Hematopoietic multipotent progenitor cell treated with erythropoietin and hydrocortisone succinate and interleukin-3 and kit ligand, for 8 days (in vitro differentiated cells): Measurements from ENCODE around the gene CYFIP1.

Experiments used
- DNase-seq: peaks from one replicate; pipeline ENCODE4 v3.0.0-alpha.2; 2015

CYFIP1 gene

DNA sequence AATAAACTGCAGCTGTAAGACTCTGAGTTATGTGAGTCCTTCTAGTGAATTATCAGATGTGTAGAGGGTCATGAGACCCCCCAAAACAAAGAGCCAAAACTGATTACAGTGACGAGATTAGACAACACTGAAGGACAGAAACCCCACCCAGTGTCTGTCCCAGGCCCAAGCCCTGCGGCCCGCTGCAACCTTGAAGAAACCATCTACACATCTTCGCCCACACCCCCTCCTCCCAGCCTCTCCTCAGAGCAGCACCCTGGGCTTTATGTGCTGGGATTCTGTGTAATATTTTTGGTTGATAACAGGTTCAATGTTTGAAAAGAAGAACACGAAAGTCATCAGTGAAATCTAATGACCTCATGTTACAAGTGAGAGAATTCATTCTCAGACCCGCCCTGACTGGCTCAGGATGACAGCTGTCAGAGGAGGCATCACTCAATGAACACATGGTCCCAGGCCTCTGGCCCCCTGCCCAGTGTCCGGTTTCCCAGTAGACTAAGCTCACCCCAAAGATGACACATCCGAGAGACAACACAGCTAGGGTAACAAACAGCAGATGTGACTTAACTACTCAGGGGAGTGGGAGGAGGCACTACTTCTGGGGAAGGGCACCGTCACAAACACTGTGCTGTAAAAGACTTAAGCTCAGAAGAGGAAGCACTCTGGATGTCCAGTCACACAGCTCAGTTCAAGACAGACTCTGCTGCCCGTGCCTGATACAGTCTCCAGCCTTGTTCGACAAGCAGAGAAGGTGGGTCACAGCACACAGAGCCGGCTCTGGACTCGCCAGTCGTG is 92.8 kb downstream of the CYFIP1 start:
- no peak for DNase-seq

- DNase-seq: no peak
Measured at GRCh38 chr15:22885120-22885519, 95.0 kb downstream of the CYFIP1 start.

- DNase-seq: no peak
Measured at GRCh38 chr15:22884344-22884743, 95.8 kb downstream of the CYFIP1 start.

DNA sequence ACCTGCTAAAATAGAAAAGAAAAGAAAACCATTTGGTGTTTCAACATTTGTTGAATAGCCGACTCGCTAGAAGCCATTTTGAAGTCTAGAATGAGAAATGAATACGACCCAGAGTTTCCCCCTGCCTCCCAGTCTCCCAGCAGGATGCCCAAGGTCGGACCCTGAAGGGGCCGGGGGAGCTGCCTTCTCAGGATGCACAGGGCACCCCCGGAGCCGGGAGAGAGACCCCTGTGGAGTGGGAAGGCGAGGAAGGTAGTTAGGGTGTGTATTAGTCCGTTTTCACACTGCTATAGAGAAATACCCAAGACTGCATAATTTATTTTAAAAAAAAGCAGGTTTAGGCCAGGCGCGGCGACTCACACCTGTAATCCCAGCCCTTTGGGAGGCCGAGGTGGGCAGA is 97.0 kb downstream of the CYFIP1 start:
- no peak for DNase-seq

DNA sequence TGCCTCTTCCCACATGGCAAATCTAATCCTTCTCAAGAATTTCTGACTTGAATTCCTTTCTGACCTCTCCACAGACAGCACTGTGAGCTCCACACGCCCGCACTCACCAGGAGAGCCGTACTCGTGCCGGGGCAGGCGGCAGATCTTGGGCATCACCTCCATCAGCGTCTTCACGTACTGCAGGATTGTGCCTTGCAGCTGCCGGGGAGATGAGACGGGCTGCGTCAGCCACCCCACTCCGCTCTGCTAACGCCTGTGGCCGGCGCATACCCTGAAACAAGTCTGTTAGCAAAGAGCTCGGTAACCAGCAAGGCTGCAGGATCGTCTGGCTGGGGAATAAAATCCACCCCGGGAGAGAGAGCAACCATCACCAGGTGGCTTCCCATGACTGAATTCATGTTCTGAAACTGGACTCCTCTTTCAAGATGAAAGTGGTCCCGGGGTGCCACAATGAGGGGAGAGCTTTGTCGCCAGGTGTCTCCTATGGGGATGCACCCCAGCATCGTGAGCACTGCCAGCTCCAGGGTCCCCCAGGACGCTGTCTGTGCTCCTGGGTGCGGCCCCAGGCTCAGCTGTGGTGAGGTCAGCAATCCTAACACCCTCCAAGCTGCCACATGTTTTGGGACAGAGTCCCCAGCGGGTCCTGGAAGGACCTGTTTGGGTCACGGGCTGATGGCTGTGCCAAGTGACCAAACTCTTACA is 98.3 kb downstream of the CYFIP1 start:
- no peak for DNase-seq

- no peak for DNase-seq
Measured at GRCh38 chr15:22880981-22881738, 99.0 kb downstream of the CYFIP1 start.

- DNase-seq: no peak
Measured at GRCh38 chr15:22880068-22880980, 99.8 kb downstream of the CYFIP1 start.

DNA sequence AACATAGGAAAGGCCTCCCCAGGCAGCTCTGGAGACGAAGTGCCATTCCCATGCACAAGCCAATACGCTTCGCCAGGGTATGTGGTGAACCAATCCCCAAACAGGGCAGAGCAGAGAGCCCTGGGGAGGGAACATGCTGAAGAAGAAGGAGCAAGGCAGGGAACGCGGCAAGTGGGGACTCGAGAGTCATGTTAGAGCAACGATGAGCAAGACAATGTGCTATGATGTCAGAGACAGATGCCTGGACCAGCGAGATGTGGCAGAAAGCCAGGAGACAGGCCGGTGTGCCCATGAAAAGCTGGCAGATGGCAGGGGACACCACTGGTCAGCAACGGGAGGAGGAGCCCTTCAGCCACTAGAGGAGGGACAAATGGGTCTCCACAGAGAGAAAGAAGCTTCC is 102.1 kb downstream of the CYFIP1 start:
- no peak for DNase-seq

GRCh38 chr15:22877607-22878006 is 102.6 kb downstream of the CYFIP1 start:
- DNase-seq: no peak

DNA sequence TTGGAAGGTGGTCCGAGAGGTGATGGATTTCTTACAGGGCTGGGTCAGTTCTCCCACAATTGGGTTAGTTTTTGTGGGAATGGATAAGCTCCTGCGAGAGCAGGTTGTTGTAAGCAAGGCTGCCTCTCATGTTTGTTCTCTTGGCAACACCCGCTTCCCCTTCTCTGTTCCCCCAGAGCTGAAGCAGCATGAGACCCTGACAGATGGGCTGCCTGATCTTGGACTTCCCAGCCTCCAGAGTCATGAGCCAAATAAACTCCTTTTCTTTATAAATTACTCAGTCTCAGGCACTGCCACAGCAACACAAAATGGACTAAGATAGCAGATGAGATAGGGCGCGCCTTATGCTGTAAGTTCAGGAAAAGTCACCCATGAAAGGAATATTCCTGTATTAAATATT is 103.1 kb downstream of the CYFIP1 start:
- no peak for DNase-seq

GRCh38 chr15:22874966-22875365 is 105.2 kb downstream of the CYFIP1 start:
- DNase-seq: no peak

- DNase-seq: no peak
Measured at GRCh38 chr15:22874256-22874655, 105.9 kb downstream of the CYFIP1 start.

- DNase-seq: no peak
Measured at GRCh38 chr15:22873841-22874240, 106.3 kb downstream of the CYFIP1 start.

DNA sequence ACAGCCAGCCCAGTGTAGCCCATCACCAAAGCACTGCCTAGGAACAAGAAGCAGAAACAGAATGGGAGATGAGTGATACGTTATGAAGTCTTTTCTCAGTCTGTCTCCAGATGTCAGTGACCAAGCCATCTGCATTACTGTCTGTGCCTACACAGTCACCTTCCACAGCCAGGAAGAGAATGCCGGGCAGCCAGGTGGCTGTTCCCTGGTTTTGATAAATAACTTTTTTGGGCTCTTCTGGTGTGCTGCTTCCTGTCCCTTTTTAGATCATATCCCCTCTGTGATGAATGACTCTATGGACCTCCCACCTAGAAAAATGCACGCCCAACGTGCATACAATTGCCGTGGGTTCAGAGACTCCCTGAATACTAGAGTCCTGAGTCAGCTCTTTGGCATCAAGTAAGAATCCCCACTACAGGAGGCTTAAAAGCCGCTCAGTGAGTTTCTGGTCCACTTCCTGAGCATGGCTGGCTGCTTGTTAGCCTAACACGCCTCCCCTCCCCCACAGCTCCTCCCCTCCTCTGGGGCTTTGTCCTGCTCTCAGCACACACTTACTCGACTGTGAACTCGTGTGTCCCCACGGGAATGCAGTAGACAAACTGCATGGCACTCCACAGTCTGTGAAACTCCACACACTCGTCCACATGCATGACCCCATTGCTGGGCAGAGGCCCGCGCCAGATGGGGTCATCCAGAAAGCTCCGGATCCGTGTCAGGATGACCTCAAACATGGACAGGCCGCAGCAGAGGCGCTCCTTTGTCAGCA is 107.0 kb downstream of the CYFIP1 start:
- DNase-seq: no peak

GRCh38 chr15:22871481-22872086 is 108.6 kb downstream of the CYFIP1 start:
- DNase-seq: no peak

GRCh38 chr15:22870865-22871264 is 109.3 kb downstream of the CYFIP1 start:
- no peak for DNase-seq

DNA sequence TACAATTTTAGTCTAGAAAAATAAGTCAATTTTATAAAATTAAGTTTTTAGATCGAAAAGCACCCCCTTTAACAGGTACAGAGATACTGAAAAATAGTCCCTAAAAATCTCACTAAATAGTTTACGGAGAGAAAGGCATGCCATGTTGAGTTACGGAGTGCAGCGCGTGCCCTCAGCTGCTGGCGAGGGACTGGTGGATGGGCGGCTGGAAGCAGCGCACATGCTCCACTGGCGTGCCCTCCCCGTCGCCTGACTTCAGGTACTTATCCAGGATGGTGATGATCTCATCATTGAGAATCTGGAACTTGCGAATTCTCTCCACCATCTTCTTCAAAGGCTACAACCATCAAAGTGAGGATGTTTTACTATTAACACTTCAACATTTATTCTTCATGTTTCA is 110.3 kb downstream of the CYFIP1 start:
- no peak for DNase-seq

- no peak for DNase-seq
Measured at GRCh38 chr15:22868928-22869327, 111.2 kb downstream of the CYFIP1 start.

DNA sequence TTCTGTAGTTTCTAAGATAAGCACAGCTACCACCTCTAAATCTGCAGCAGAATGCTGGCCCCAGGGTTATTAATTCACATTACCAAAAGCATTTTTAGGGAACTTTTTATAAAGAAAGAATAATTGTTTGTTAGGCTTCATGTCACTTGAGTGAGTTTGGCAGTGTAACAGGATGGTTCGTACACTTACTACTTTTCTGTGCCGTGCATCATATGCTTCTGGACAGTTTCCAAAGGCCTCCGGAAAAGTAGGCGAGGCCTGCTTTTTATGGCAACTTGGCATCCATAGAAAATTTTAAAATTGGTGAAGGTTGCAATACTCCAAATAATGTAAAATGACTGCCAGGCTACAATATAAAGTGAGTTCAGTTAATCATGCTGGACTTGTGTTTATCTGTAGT is 111.7 kb downstream of the CYFIP1 start:
- DNase-seq: no peak

GRCh38 chr15:22867886-22868285 is 112.3 kb downstream of the CYFIP1 start:
- no peak for DNase-seq

DNA sequence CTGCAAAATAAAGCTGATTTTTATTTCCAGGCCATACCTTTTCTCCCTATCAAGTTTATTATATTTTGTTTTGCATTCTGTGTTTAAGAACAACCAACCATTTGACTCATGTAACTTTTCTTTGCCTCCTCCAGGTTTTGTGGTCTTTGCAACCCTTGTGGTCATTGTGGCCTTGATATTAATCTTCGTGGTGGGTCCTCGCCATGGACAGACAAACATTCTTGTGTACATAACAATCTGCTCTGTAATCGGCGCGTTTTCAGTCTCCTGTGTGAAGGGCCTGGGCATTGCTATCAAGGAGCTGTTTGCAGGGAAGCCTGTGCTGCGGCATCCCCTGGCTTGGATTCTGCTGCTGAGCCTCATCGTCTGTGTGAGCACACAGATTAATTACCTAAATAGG is 114.1 kb downstream of the CYFIP1 start:
- DNase-seq: peak; percentile 17
